Measurements from ENCODE around the gene MRPL18. TPM values are rescaled to one million over a fixed set of nuclear protein-coding genes. Genes with fewer than 3 reads are reported as not detected.
"Not testable (repeated sequence)": the region's sequence is repeated elsewhere in the genome, so short reads cannot be mapped to it uniquely, and the experiment has no call there.

MRPL18 gene
- total RNA-seq, 1 experiment from 2014 or later, result 126 TPM

- no peak for DNase-seq (ENCODE audit: low read depth, low spot score)
- in situ Hi-C loops (cut with HindIII; ENCODE audit: low pct_unique_long_range_greater_than_20kb, low sequenced_read_pairs), result no loop called here
Observed at GRCh38 chr6:159805440-159806020, 15.3 kb downstream of the MRPL18 start.

DNA sequence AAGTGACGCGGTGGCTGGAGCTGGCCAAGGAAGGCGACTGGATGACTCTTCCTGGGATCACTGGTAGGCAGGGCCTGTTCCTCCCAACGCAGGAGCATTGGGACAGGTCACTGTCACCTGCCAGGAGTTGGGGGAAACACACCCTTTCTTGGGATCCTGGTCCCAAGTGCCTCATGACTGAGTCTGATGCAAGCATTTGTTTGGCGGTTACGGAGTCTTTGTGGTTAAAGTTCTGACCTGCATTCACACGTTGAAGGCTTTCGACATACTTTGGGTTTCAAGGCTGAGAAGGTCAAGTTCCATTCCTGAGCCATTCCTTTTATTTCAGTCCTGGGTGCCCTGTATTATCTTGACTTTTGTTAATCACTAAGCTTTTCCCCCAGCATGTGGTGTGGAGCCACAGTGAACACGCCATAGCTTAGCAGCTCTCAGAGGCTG lies 15.8 kb downstream of the MRPL18 start:
- in situ Hi-C loops (cut with HindIII; ENCODE audit: low pct_unique_long_range_greater_than_20kb, low sequenced_read_pairs), result no loop called here

DNA sequence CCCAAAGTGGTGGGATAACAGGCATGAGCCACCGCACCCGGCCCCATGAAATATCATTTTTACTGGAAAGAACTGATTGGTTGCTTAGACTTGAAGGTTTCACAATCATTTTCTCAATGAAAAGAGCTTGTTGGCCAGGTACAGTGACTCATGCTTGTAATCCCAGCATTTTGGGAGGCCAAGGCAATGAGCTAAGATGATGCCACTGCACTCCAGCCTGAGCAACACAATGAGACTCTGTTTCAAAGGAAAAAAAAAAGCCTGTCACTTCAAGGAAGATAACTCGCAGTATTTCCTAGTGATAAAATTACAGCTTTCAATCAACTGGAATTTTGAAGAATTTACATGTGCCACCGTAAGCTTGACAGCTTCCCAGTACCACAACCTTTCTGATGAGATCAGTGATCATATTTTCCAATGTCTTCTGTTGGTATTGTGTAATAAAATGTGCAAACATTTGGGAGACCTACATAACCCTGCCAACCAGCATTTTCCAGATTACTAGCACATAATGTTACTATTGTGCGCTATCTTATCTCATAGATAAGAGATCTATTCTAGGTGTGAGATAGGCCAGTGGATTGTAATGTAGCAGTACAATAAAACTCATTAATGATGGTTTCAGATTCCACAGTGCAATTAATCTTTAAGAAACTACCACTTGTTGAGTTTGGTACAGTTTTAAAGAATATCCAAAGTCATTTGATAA lies 17.0 kb downstream of the MRPL18 start:
- in situ Hi-C loops (cut with HindIII; ENCODE audit: low pct_unique_long_range_greater_than_20kb, low sequenced_read_pairs), result no loop called here

More for the DNA sequence above, 15.8 kb downstream of the MRPL18 start:
- DNase-seq (ENCODE audit: low read depth, low spot score), result no peak

DNA sequence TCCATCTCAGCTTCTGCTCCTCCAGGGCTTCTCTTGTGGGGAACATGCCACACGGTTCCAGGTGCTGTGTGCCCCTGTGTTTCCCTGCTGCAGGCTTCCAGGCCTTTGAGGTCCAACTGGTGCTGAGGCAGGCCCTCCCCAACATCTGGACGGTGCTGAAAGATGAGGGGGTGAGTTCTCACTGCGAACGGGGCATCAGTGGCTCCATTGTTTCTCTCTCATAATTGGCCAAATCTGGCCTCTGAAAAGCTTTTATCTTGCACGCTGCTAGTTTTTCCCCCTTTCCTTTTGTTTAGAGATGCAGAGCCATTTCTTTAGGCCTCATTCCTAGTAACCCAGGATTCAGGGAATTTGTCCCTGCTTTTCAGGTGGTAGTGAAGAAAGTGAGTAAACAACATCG lies 18.4 kb downstream of the MRPL18 start:
- no peak for DNase-seq (ENCODE audit: low read depth, low spot score)
- in situ Hi-C loops (cut with HindIII; ENCODE audit: low pct_unique_long_range_greater_than_20kb, low sequenced_read_pairs), result no loop called here

More for the DNA sequence above, 17.0 kb downstream of the MRPL18 start:
- no peak for DNase-seq (ENCODE audit: low read depth, low spot score)

DNA sequence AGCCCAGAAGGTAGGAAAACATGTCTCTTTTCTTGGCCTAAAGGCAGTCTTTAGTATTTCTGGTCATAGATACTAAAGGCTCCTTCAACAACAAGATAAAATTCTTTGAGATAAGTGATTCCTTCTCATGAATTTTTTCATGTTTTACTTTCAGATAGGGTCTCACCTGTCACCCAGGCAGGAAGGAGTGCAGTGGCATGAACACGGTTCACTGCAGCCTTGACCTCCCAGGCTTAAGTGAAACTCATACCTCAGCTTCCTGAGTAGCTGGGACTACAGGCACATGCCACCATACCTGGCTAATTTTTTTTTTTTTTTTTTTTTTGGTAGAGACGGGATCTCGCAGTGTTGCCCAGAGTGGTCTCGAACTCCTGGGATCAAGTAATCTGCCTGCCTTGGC lies 18.9 kb downstream of the MRPL18 start:
- in situ Hi-C loops (cut with HindIII; ENCODE audit: low pct_unique_long_range_greater_than_20kb, low sequenced_read_pairs), result no loop called here
- no peak for DNase-seq (ENCODE audit: low read depth, low spot score)

DNA sequence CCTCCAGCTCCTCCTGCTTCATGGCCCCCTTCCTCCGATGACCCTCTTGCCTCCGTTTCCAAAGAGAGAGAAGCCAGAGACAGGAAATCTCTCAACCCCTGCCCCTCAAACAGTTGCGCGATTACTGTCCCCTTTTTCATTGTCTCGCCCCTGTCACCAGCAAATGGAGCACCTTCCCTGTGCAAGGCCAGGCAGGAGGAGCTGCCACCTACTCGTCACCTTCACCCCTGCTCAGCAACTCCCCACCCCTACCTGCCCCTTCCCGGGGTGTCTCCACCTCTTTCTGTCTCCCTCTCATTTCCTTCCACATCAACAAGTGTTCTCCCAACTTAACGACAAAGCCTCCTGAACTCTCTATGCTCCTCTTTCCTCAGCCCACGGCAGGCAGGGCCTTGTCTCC lies 23.5 kb downstream of the MRPL18 start:
- in situ Hi-C loops (cut with HindIII; ENCODE audit: low pct_unique_long_range_greater_than_20kb, low sequenced_read_pairs), result no loop called here
- DNase-seq (ENCODE audit: low read depth, low spot score), result no peak

DNA sequence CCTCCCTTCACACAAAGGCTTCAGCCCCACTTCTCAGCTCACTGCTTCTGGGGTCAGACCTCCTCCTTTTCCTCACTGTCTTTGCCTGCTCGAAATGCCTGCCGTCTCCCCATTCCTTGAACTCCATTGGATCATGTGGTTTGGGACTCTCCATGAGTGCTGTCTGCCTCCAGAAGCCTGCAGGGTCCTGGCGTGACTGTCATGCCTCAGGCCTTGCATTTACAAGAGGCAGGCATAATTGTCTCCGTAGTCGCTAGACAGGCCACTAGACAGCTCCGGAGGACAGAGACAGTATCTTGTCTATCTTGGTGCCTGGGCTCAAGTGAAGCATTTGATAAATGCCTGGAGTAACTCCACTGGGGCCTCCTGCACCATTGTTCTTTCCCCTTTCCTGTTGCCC lies 25.1 kb downstream of the MRPL18 start:
- in situ Hi-C loops (cut with HindIII; ENCODE audit: low pct_unique_long_range_greater_than_20kb, low sequenced_read_pairs), result no loop called here
- DNase-seq (ENCODE audit: low read depth, low spot score), result no peak

- in situ Hi-C loops (cut with HindIII; ENCODE audit: low pct_unique_long_range_greater_than_20kb, low sequenced_read_pairs); DNase-seq (ENCODE audit: low read depth, low spot score): not testable (repeated sequence)
Observed at GRCh38 chr6:159816775-159817174, 26.5 kb downstream of the MRPL18 start.

- no peak for DNase-seq (ENCODE audit: low read depth, low spot score)
- in situ Hi-C loops (cut with HindIII; ENCODE audit: low pct_unique_long_range_greater_than_20kb, low sequenced_read_pairs), result no loop called here
Observed at GRCh38 chr6:159817951-159818739, 27.9 kb downstream of the MRPL18 start.

- in situ Hi-C loops (cut with HindIII; ENCODE audit: low pct_unique_long_range_greater_than_20kb, low sequenced_read_pairs), result no loop called here
- no peak for DNase-seq (ENCODE audit: low read depth, low spot score)
Observed at GRCh38 chr6:159819098-159819497, 28.8 kb downstream of the MRPL18 start.

- no peak for DNase-seq (ENCODE audit: low read depth, low spot score)
- in situ Hi-C loops (cut with HindIII; ENCODE audit: low pct_unique_long_range_greater_than_20kb, low sequenced_read_pairs), result no loop called here
Observed at GRCh38 chr6:159819932-159820640, 29.8 kb downstream of the MRPL18 start.

- in situ Hi-C loops (cut with HindIII; ENCODE audit: low pct_unique_long_range_greater_than_20kb, low sequenced_read_pairs), result no loop called here
- no peak for DNase-seq (ENCODE audit: low read depth, low spot score)
Observed at GRCh38 chr6:159821122-159821521, 30.9 kb downstream of the MRPL18 start.

DNA sequence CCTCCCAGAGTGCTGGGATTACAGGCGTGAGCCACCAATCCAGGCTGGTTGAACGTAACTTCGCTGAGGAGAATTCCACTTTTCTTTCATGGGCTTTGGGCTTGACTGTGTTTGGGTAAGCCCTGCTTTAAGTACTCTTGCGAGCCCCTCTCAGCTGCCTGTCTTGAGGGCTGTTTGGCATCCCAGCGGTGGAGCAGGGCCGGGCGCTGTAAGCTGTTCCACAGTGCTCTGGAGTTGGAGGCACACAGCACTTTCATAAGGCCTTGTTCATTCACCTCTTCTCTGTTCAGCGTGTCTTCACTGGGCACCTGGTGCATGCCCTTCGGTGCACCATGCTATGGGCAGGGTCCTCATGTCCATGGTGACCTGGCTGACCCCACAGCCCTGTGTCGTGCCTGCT lies 31.5 kb downstream of the MRPL18 start:
- in situ Hi-C loops (cut with HindIII; ENCODE audit: low pct_unique_long_range_greater_than_20kb, low sequenced_read_pairs), result no loop called here
- no peak for DNase-seq (ENCODE audit: low read depth, low spot score)

GRCh38 chr6:159823953-159824352 lies 33.7 kb downstream of the MRPL18 start:
- in situ Hi-C loops (cut with HindIII; ENCODE audit: low pct_unique_long_range_greater_than_20kb, low sequenced_read_pairs), result no loop called here
- no peak for DNase-seq (ENCODE audit: low read depth, low spot score)

GRCh38 chr6:159824690-159825089 lies 34.4 kb downstream of the MRPL18 start:
- in situ Hi-C loops (cut with HindIII; ENCODE audit: low pct_unique_long_range_greater_than_20kb, low sequenced_read_pairs); DNase-seq (ENCODE audit: low read depth, low spot score): not testable (repeated sequence)

- DNase-seq (ENCODE audit: low read depth, low spot score), result no peak
- in situ Hi-C loops (cut with HindIII; ENCODE audit: low pct_unique_long_range_greater_than_20kb, low sequenced_read_pairs), result no loop called here
Observed at GRCh38 chr6:159826004-159826403, 35.7 kb downstream of the MRPL18 start.

- in situ Hi-C loops (cut with HindIII; ENCODE audit: low pct_unique_long_range_greater_than_20kb, low sequenced_read_pairs), result no loop called here
- no peak for DNase-seq (ENCODE audit: low read depth, low spot score)
Observed at GRCh38 chr6:159826968-159827647, 36.8 kb downstream of the MRPL18 start.
